Endothelial cell of umbilical vein (primary cell): Measurements from ENCODE around the gene ZNF8. TPM values are rescaled to one million over a fixed set of nuclear protein-coding genes. Genes with fewer than 3 reads are reported as not detected.
"Not testable (repeated sequence)": the region's sequence is repeated elsewhere in the genome, so short reads cannot be mapped to it uniquely, and the experiment has no call there.

Experiments used
- BruUV-seq: library from RNA; stranded (reverse); fragments of 400-500 nt; replicated peaks from 2 replicates; lab custom pipeline; 2021; lab: Mats Ljungman, UMichigan
- CTCF ChIA-PET: fragments of 300-600, 350-600 bp; sonication (Branson Sonifier 250); formaldehyde crosslinking; loops from one replicate; lab custom pipeline; 2021; ENCODE audit warnings: antibody characterized with exemption, inconsistent platforms; lab: Charles Lee
- POLR2A ChIA-PET: fragments of 300-600, 350-600 bp; sonication (Branson Sonifier 250); formaldehyde crosslinking; loops from one replicate; lab custom pipeline; 2021; ENCODE audit warnings: antibody characterized with exemption, inconsistent platforms; lab: Charles Lee
- DNase-seq: peaks from one replicate; pipeline ENCODE4 v3.0.0-alpha.2; 2011; ENCODE audit warnings: low read depth, low spot score
- FAIRE-seq: peaks from 2 replicates; lab custom pipeline; 2011; peaks lifted over from hg19 to GRCh38; lab: Jason Lieb, UNC
- H2AFZ ChIP-seq: 2 replicates; pipeline ENCODE4 v1.6.0; 2012; ENCODE audit warnings: low read depth, low read length, control low read depth, inconsistent platforms
- H3K27ac ChIP-seq: 2 replicates; pipeline ENCODE4 v1.5.1; 2011; ENCODE audit warnings: low read depth, mild to moderate bottlenecking, control low read depth, low read length, moderate library complexity; ENCODE audit not compliant: insufficient read depth
- H3K27me3 ChIP-seq, 2 experiments: 2 replicates each; pipeline versions ENCODE4 v1.6.0 to v1.6.1; 2011; ENCODE audit warnings: low read length in 2 of 2, mixed read lengths in 1 of 2; ENCODE audit not compliant: control insufficient read depth in 2 of 2, insufficient read depth in 2 of 2
- H3K36me3 ChIP-seq, 2 experiments: 2 replicates in 1 of 2; 3 replicates in 1 of 2; pipeline ENCODE4 v1.5.1; 2011; ENCODE audit warnings: low read length in 2 of 2, mild to moderate bottlenecking in 1 of 2, moderate library complexity in 1 of 2; ENCODE audit not compliant: control insufficient read depth in 2 of 2, insufficient read depth in 2 of 2; ENCODE audit errors: extremely low read depth in 1 of 2
- H3K4me1 ChIP-seq: 3 replicates; pipeline ENCODE4 v1.5.1; 2011; ENCODE audit warnings: mild to moderate bottlenecking, low read length; ENCODE audit not compliant: control insufficient read depth, insufficient read depth; ENCODE audit errors: extremely low read depth
- H3K4me2 ChIP-seq: 2 replicates; pipeline ENCODE4 v1.6.1; 2011; ENCODE audit warnings: low read length, control low read depth, mixed read lengths; ENCODE audit not compliant: insufficient read depth
- H3K4me3 ChIP-seq, 3 experiments: fragments of 200-600 bp in 1 of 3; sonication (generic), shearing (Covaris generic) in 1 of 3; replicated peaks in 1 of 3; 2 replicates each; pipeline ENCODE4 v1.5.1; 2011 to 2016; ENCODE audit warnings: control low read depth in 3 of 3, low read length in 3 of 3, mild to moderate bottlenecking in 2 of 3, inconsistent platforms in 1 of 3, low read depth in 1 of 3, moderate library complexity in 1 of 3; ENCODE audit not compliant: insufficient read depth in 1 of 3
- H3K79me2 ChIP-seq: 2 replicates; pipeline ENCODE4 v1.6.0; 2012; ENCODE audit warnings: low read length, inconsistent platforms; ENCODE audit not compliant: control insufficient read depth, insufficient read depth
- H3K9ac ChIP-seq: replicated peaks from 2 replicates; pipeline ENCODE3; 2011; ENCODE audit warnings: low read length, control low read depth; ENCODE audit not compliant: insufficient read depth; ENCODE audit errors: extremely low read depth
- H3K9me1 ChIP-seq: replicated peaks from 3 replicates; pipeline ENCODE4 v1.6.0; 2011; ENCODE audit warnings: mild to moderate bottlenecking, low read length; ENCODE audit not compliant: control insufficient read depth, insufficient read depth; ENCODE audit errors: extremely low read depth
- H3K9me3 ChIP-seq: replicated peaks from 2 replicates; pipeline ENCODE4 v1.5.1; 2012; ENCODE audit warnings: low read length, inconsistent platforms; ENCODE audit not compliant: control insufficient read depth, insufficient read depth
- H4K20me1 ChIP-seq: replicated peaks from 2 replicates; pipeline ENCODE3; 2011; ENCODE audit warnings: mild to moderate bottlenecking, low read length; ENCODE audit not compliant: control insufficient read depth, insufficient read depth; ENCODE audit errors: extremely low read depth
- POLR2AphosphoS5 ChIP-seq: IDR thresholded peaks from 2 replicates; pipeline ENCODE4 v1.6.1; 2012; ENCODE audit warnings: low read depth, mild to moderate bottlenecking, control low read depth, low read length, moderate library complexity; ENCODE audit not compliant: insufficient read depth
- dilution Hi-C: fragments of 300-500 bp; cut with MboI; formaldehyde crosslinking; loops from one replicate; pipeline ENCODE4 v1.15.0; 2019; ENCODE audit warnings: low sequenced_read_pairs; ENCODE audit not compliant: extremely low pct_ligation_motif_present
- intact Hi-C: fragments of 100-400 bp; cut with micrococcal nuclease; formaldehyde crosslinking; loops from one replicate; pipeline ENCODE4 v1.10.0; 2022
- polyA plus RNA-seq, 4 experiments: library from polyadenylated mRNA; depleted of rRNA in 3 of 4; stranded (reverse) in 3 of 4; unstranded in 1 of 4; fragments of >200 nt; gene quantifications; 2 replicates each; pipeline versions ENCODE4 v1.2.1 to v1.2.3, GENCODE V29; 2011 to 2012; ENCODE audit warnings: missing spikeins in 1 of 4
- total RNA-seq: library from RNA; stranded (reverse); gene quantifications from 2 replicates; pipeline ENCODE4 v1.2.3, GENCODE V29; 2021
- TF ChIP-seq, protein P1 (sequence below), 2 donors: IDR thresholded peaks; 1 replicate in 1 of 2; 2 replicates in 1 of 2; pipeline ENCODE4 v1.5.1; 2011; ENCODE audit warnings: low read length in 2 of 2, mild to moderate bottlenecking in 2 of 2, moderate library complexity in 2 of 2, control low read depth in 1 of 2, inconsistent platforms in 1 of 2, low read depth in 1 of 2; ENCODE audit not compliant: insufficient read depth in 1 of 2; ENCODE audit errors: extremely low read depth in 1 of 2

ZNF8 gene
- total and polyA plus RNA-seq, 2 donors (not counting 3 experiments of a cell fraction or from before 2014, with no cell fraction given), result 4.0 to 6.8 TPM

DNA sequence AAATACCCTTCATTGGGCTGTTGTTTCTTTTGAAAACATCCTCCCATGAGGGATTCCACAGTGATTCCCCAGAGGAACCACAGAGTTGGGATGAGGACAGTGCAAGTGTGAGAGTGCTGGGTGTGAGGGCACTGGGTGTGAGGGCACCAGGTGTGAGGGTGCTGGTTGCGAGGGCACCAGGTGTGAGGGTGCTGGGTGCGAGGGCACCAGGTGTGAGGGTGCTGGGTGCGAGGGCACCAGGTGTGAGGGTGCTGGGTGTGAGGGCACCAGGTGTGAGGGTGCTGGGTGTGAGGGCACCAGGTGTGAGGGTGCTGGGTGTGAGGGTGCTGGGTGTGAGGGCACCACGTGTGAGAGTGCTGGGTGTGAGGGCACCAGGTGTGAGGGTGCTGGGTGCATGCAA is 20.5 kb upstream of the ZNF8 start:
- H3K79me2 ChIP-seq, H3K4me2 ChIP-seq, FAIRE-seq, H3K4me1 ChIP-seq, dilution Hi-C loops, H2AFZ ChIP-seq, H4K20me1 ChIP-seq, H3K4me3 ChIP-seq, H3K27ac ChIP-seq, H3K9ac ChIP-seq, intact Hi-C loops, H3K27me3 ChIP-seq, H3K9me1 ChIP-seq, CTCF ChIA-PET, DNase-seq, BruUV-seq: not testable (repeated sequence)
- peaks cover 55% of the 10 kb centered on the region for H3K9me3 ChIP-seq
- POLR2A ChIA-PET, result interaction anchor here (0.6 kb wide), 1 partner anchor 102 kb away, joined by 3 read pairs; no protein-coding TSS in a partner anchor
- H3K36me3 ChIP-seq, result peaks cover 25 to 35% of the 10 kb centered on the region in 2 experiments

DNA sequence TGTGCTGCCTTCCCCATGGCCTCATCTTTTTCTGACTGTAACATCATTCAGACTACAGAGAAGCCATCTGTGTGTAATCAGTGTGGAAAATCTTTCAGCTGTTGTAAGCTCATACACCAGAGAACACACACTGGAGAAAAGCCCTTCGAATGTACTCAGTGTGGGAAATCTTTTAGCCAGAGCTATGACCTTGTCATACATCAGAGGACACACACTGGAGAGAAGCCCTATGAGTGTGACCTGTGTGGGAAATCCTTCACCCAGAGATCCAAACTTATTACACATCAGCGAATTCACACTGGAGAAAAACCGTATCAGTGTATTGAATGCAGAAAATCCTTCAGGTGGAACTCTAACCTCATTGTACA is 17.2 kb upstream of the ZNF8 start:
- Histone ChIP-seq H3K9me1 (no peaks in the 10 kb centered on the region), H4K20me1 (no peaks in the 10 kb centered on the region), H3K27ac (no peak overlapping the region), H3K4me2 (no peak overlapping the region), H3K9me3 (peaks cover 47% of the 10 kb centered on the region), H3K4me1 (no peaks in the 10 kb centered on the region), H3K4me3 (no peak overlapping the region), H3K36me3 (peaks cover 13 to 20% of the 10 kb centered on the region in 2 experiments), H3K27me3 (no peaks in the 10 kb centered on the region), H3K9ac (no peak overlapping the region), H3K79me2 (no peaks in the 10 kb centered on the region), H2AFZ (no peak overlapping the region)
- no TSS peak for BruUV-seq
- dilution Hi-C loops, result no loop called here
- intact Hi-C loops, result no loop called here
- FAIRE-seq (no peak), DNase-seq (no peak)
- TF ChIP-seq POLR2AphosphoS5, result peak; percentile 26
- TF ChIP-seq, protein P1, sequence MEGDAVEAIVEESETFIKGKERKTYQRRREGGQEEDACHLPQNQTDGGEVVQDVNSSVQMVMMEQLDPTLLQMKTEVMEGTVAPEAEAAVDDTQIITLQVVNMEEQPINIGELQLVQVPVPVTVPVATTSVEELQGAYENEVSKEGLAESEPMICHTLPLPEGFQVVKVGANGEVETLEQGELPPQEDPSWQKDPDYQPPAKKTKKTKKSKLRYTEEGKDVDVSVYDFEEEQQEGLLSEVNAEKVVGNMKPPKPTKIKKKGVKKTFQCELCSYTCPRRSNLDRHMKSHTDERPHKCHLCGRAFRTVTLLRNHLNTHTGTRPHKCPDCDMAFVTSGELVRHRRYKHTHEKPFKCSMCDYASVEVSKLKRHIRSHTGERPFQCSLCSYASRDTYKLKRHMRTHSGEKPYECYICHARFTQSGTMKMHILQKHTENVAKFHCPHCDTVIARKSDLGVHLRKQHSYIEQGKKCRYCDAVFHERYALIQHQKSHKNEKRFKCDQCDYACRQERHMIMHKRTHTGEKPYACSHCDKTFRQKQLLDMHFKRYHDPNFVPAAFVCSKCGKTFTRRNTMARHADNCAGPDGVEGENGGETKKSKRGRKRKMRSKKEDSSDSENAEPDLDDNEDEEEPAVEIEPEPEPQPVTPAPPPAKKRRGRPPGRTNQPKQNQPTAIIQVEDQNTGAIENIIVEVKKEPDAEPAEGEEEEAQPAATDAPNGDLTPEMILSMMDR (IDR thresholded peaks at IDR 0.05; ENCODE audit: extremely low read depth in 1 of 2, insufficient read depth in 1 of 2, low read depth in 1 of 2, low read length in 2 of 2), result no peak
- POLR2A ChIA-PET, result no interaction called here
- CTCF ChIA-PET, result no interaction called here
